Heart left ventricle (tissue), 16 donors: ENCODE data around the gene WDR5. TPM values are rescaled to one million over a fixed set of nuclear protein-coding genes. Genes with fewer than 3 reads are reported as not detected.
"Not testable (repeated sequence)": the region's sequence is repeated elsewhere in the genome, so short reads cannot be mapped to it uniquely, and the experiment has no call there.

Source experiments
- ATAC-seq, 4 donors: fragments of 200-7000 bp; cut with Tn5 transposase; one replicate each; pipeline ENCODE4 v1.9.1; 2020 to 2022; ENCODE audit warnings: moderate library complexity in 4 of 4, mild to moderate bottlenecking in 3 of 4, moderate number of reproducible peaks in 1 of 4
- DNase-seq, 5 donors: peaks; one replicate each; pipeline ENCODE4 v3.0.0-alpha.2; 2020
- H3K27ac ChIP-seq, 12 donors: fragments of 200-600 bp; sonication (generic) in 4 of 12; one replicate each; pipeline versions ENCODE4 v1.5.0 to v1.8.0; 2016 to 2022; ENCODE audit warnings: mild to moderate bottlenecking in 2 of 12
- H3K27me3 ChIP-seq, 9 donors: fragments of 200-600 bp; sonication (generic) in 2 of 9; one replicate each; pipeline versions ENCODE4 v1.5.1 to v1.8.0; 2016 to 2022; ENCODE audit warnings: mild to moderate bottlenecking in 3 of 9
- H3K36me3 ChIP-seq, 9 donors: fragments of 200-600 bp; sonication (generic) in 2 of 9; one replicate each; pipeline versions ENCODE4 v1.5.0 to v1.8.0; 2018 to 2022; ENCODE audit warnings: mild to moderate bottlenecking in 2 of 9
- H3K4me1 ChIP-seq, 12 donors: fragments of 200-600 bp; sonication (generic) in 4 of 12; one replicate each; pipeline versions ENCODE4 v1.5.0 to v1.8.0; 2016 to 2022; ENCODE audit warnings: mild to moderate bottlenecking in 3 of 12
- H3K4me3 ChIP-seq, 12 donors: fragments of 200-600 bp; sonication (generic) in 4 of 12; one replicate each; pipeline versions ENCODE4 v1.5.0 to v1.8.0; 2017 to 2022; ENCODE audit warnings: mild to moderate bottlenecking in 9 of 12, moderate library complexity in 4 of 12
- H3K9me3 ChIP-seq, 12 donors: fragments of 200-600 bp; sonication (generic) in 4 of 12; one replicate each; pipeline versions ENCODE4 v1.5.0 to v1.8.0; 2016 to 2022; ENCODE audit warnings: mild to moderate bottlenecking in 1 of 12
- POLR2A ChIP-seq, 2 donors: fragments of 450-650 bp; IDR thresholded peaks; one replicate each; pipeline ENCODE4 v1.6.1; 2017; ENCODE audit warnings: antibody characterized with exemption in 2 of 2, mild to moderate bottlenecking in 2 of 2, moderate library complexity in 2 of 2
- WGBS, 4 donors: extraction: QIAGEN DNeasy Blood & Tissue Kit in 2 of 4; methylation state at CpG; one replicate each; pipeline versions ENCODE4 v1.1.5 to v1.1.7; 2013 to 2018; 5-methylcytosine and 5-hydroxymethylcytosine counted together
- intact Hi-C, 10 donors: fragments of 100-400 bp; cut with DNase I; formaldehyde crosslinking; loops; one replicate each; pipeline versions ENCODE4 v1.11.1 to v1.14.2; 2022
- polyA plus RNA-seq, 2 donors: library from polyadenylated mRNA; stranded (reverse); fragments of 200-250 nt; gene quantifications; one replicate each; pipeline ENCODE4 v1.2.3, GENCODE V29; 2013
- total RNA-seq, 9 donors: library from RNA; depleted of rRNA in 2 of 9; stranded (reverse); fragments of >200 nt in 2 of 9; fragmentation: NEBNext Ultra II Directional in 3 of 9; extraction: Animal tissue kit (Norgen Biotek cat#: 25700) in 3 of 9; gene quantifications; one replicate each; pipeline versions ENCODE4 v1.1.0 to v1.2.4, GENCODE V29; 2016 to 2023
- TF ChIP-seq, protein P1 (sequence below), 12 donors: fragments of 200-600 bp; sonication (generic) in 4 of 12; IDR thresholded peaks; one replicate each; pipeline versions ENCODE4 v1.5.0 to v1.8.0; 2018 to 2022; ENCODE audit warnings: antibody characterized with exemption in 12 of 12, mild to moderate bottlenecking in 5 of 12
- donor health status: ischemic (EF 13 %, LVEDD 7.1; RV severe dilation, severe dysfunction).
- donor health status: healthy with polysubstance abuse.
- donor health status: DM: no; HTN: yes; CAD: no.
- donor health status: DM: no; HTN: no; CAD: no.
- donor health status: ischemic (EF 25% LVEDD 6.9; RV normal size, moderate dysfunction).
- donor health status: ischemic (EF 25% LVEDD 5.7; RV mildly dilated, moderate dysfunction).
- donor health status: healthy.
- donor health status: DM: yes; HTN: yes; CAD: no.
- donor health status: ischemic (EF 35%, LVEDD 5.7; RV mildly dilated, moderate dysfunction).
- donor health status: nonischemic (EF 11% LVEDD 7.7; RV severe dilation, severe dysfunction).
- donor health status: DM: yes; HTN: yes; CAD: no.
- donor health status: PGD.
- donor health status: ischemic (EF 29% LVEDD 5.4; RV normal size, mild dysfunction).
- donor health status: nonischemic (EF 23%, LVEDD 6.1; RV moderate dilation, normal function).

Gene WDR5
- total and polyA plus RNA-seq, 11 donors = 12.9 to 24.7 (median 17.2) TPM

DNA sequence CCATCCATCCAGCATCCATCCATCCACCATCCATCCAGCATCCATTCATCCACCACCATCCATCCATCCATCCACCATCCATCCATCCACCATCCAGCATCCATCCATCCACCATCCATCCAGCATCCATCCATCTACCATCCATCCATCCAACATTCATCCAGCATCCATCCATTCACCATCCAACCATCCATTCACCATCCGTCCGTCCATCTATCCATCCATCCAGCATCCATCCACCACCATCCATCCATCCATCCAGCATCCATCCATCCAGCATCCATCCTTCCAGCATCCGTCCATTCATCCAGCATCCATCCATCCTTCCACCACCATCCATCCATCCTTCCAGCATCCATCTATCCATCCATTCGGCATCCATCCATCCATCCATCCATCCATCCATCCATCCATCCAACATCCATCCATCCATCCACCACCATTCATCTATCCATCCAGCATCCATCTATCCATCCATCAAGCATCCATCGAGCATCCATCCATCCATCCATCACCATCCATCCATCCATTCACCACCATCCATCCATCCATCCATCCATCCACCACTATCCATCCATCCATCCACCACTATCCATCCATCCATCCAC, 32.4 kb upstream of the WDR5 start:
- H3K27ac ChIP-seq = no peak overlapping the region
- H3K4me1 ChIP-seq = no peaks in the 10 kb centered on the region
- no peak for DNase-seq
- 68 to 87% (median 70%) methylated on average over 5 of the region's 5 CpGs for WGBS, 4 donors
- intact Hi-C loops = loop anchor here in 2 of 10 donors (5.0 to 10.0 kb wide), 3 partner anchors 309 to 864 kb away; no protein-coding TSS in a partner anchor
- H3K9me3 ChIP-seq = no peaks in the 10 kb centered on the region
- ATAC-seq = no peak
- TF ChIP-seq, protein P1, sequence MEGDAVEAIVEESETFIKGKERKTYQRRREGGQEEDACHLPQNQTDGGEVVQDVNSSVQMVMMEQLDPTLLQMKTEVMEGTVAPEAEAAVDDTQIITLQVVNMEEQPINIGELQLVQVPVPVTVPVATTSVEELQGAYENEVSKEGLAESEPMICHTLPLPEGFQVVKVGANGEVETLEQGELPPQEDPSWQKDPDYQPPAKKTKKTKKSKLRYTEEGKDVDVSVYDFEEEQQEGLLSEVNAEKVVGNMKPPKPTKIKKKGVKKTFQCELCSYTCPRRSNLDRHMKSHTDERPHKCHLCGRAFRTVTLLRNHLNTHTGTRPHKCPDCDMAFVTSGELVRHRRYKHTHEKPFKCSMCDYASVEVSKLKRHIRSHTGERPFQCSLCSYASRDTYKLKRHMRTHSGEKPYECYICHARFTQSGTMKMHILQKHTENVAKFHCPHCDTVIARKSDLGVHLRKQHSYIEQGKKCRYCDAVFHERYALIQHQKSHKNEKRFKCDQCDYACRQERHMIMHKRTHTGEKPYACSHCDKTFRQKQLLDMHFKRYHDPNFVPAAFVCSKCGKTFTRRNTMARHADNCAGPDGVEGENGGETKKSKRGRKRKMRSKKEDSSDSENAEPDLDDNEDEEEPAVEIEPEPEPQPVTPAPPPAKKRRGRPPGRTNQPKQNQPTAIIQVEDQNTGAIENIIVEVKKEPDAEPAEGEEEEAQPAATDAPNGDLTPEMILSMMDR (IDR thresholded peaks at IDR 0.05) = no peak
- TF ChIP-seq POLR2A (IDR thresholded peaks at IDR 0.05) = no peak
- H3K4me3 ChIP-seq = no peak overlapping the region
- peaks cover 0 to 8% (median 0%) of the 10 kb centered on the region in 9 donors for H3K27me3 ChIP-seq
- H3K36me3 ChIP-seq = no peaks in the 10 kb centered on the region

DNA sequence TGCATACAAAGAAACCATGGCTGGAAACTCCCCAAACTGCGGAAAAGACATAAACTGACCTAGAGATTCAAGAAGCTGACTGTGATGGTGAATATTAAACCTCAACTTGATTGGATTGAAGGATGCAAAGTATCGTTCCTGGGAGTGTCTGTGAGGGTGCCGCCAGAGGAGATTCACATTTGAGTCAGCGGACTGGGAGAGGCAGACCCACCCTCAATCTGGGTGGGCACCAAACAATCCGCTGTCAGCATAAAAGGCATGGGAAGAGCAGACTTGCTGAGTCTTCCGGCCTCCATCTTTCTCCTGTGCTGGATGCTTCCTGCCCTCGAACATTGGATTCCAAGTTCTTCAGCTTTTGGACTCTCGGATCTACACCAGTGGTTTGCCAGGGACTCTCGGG, 24.8 kb upstream of the WDR5 start:
- peaks cover 0 to 6% (median 0%) of the 10 kb centered on the region in 9 donors for H3K27me3 ChIP-seq
- TF ChIP-seq POLR2A (IDR thresholded peaks at IDR 0.05) = no peak
- TF ChIP-seq, protein P1 (IDR thresholded peaks at IDR 0.05) = no peak
- ATAC-seq = no peak
- H3K36me3 ChIP-seq = no peaks in the 10 kb centered on the region
- H3K4me3 ChIP-seq = no peak overlapping the region
- no peak for DNase-seq
- H3K4me1 ChIP-seq = no peaks in the 10 kb centered on the region
- intact Hi-C loops = no loop called here
- 81 to 91% (median 85%) methylated on average over 9 of the region's 9 CpGs for WGBS, 4 donors
- no peaks in the 10 kb centered on the region for H3K9me3 ChIP-seq
- no peak overlapping the region for H3K27ac ChIP-seq

DNA sequence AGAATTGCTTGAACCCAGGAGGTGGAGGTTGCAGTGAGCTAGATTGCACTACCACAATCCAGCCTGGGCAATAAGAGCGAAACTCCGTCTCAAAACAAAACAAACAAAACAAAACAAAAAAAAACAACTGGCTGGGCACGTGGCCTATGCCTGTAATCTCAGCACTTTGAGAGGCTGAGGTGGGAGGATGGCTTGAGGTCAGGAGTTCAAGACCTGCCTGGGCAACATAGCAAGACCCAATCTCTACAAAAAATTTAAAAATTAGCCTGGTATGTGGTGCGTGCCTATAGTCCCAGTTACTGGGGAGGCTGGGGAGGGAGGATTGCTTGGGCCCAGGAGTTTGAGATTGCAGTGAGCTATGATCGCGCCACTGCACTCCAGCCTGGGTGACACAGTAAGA, 23.3 kb upstream of the WDR5 start:
- intact Hi-C loops = no loop called here
- Histone ChIP-seq H3K4me1 (no peaks in the 10 kb centered on the region), H3K27me3 (no peaks in the 10 kb centered on the region), H3K27ac (no peak overlapping the region), H3K4me3 (no peak overlapping the region), H3K9me3 (no peaks in the 10 kb centered on the region), H3K36me3 (no peaks in the 10 kb centered on the region)
- DNase-seq (no peak), ATAC-seq (no peak)
- TF ChIP-seq POLR2A (IDR thresholded peaks at IDR 0.05) = no peak
- TF ChIP-seq, protein P1 (IDR thresholded peaks at IDR 0.05) = no peak
- WGBS, 4 donors = 84 to 92% (median 88%) methylated on average over 6 of the region's 6 CpGs

DNA sequence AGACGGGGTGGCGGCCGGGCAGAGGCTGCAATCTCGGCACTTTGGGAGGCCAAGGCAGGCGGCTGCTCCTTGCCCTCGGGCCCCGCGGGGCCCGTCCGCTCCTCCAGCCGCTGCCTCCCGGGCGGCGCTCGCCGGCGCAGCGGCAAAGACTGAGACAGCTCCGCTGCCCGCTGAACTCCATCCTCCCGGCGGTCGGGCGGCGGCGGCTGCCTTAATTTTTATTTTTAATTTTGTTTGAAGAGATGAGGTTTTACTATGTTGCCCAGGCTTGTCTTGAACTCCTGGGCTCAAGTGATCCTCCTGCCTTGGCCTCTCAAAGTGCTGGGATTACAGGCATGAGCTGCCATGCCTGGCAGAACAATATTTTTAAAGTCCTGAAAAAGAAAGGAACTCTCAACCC, 16.9 kb upstream of the WDR5 start:
- not testable (repeated sequence) for DNase-seq, ATAC-seq

DNA sequence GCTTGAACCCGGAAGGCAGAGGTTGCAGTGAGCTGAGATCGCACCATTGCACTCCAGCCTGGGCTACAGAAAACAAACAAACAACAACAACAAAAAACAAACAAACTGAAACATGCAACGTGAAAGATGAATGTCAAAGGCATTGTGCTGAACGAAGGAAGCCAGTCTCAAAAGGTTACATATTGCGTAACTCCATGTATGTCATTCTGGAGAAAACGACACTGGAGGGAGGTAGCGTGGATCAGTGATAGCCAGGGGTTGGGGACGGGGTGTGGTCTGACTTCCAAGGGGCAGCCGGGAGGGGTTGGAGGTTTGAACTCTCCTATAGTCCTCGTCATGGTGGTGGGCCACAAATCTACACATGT, 12.1 kb upstream of the WDR5 start:
- no peak for TF ChIP-seq POLR2A (IDR thresholded peaks at IDR 0.05)
- TF ChIP-seq, protein P1 (IDR thresholded peaks at IDR 0.05) = no peak
- H3K36me3 ChIP-seq = no peaks in the 10 kb centered on the region
- H3K4me3 ChIP-seq = no peak overlapping the region
- no peak for DNase-seq
- WGBS, 4 donors = 75 to 81% (median 77%) methylated on average over 10 of the region's 10 CpGs
- no peaks in the 10 kb centered on the region for H3K27me3 ChIP-seq
- H3K9me3 ChIP-seq = no peaks in the 10 kb centered on the region
- intact Hi-C loops = no loop called here
- no peak for ATAC-seq
- H3K27ac ChIP-seq = no peak overlapping the region
- peaks cover 0 to 8% (median 0%) of the 10 kb centered on the region in 12 donors for H3K4me1 ChIP-seq

More for the DNA sequence above, 16.9 kb upstream of the WDR5 start:
- intact Hi-C loops, H3K27ac ChIP-seq, H3K4me1 ChIP-seq, H3K9me3 ChIP-seq, H3K36me3 ChIP-seq, H3K27me3 ChIP-seq, H3K4me3 ChIP-seq: not testable (repeated sequence)
- WGBS, 4 donors = 96 to 99% (median 99%) methylated on average over 10 to 18 of the region's 26 CpGs
